ENCODE results near the gene REPS2.

The REPS2 gene

DNA sequence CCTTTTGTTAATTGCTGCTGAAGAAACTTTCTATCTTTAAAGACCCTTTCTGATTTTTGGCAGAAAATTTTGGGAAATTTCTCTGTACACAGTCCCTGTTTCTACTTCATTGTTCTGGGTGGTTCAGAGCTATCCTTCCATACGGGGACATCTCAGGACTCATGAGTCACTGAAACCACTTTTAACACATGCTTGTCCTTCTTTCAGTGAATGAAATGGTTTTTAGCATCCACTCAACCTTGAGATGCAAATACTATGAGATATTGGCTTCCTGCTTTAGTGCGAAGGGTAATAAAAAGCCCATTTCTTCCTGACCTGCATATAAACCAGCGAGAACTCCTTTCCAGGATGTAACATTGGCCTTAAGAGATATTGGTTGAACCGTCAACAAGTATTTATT lies 158.0 kb downstream of the REPS2 start:
- H3K36me3 ChIP-seq (ENCODE audit: control insufficient read depth, insufficient read depth, low read length), result no peaks in the 10 kb centered on the region
- DNase-seq (ENCODE audit: extremely low read depth, insufficient read length), result no peak
- TF ChIP-seq, protein P1, sequence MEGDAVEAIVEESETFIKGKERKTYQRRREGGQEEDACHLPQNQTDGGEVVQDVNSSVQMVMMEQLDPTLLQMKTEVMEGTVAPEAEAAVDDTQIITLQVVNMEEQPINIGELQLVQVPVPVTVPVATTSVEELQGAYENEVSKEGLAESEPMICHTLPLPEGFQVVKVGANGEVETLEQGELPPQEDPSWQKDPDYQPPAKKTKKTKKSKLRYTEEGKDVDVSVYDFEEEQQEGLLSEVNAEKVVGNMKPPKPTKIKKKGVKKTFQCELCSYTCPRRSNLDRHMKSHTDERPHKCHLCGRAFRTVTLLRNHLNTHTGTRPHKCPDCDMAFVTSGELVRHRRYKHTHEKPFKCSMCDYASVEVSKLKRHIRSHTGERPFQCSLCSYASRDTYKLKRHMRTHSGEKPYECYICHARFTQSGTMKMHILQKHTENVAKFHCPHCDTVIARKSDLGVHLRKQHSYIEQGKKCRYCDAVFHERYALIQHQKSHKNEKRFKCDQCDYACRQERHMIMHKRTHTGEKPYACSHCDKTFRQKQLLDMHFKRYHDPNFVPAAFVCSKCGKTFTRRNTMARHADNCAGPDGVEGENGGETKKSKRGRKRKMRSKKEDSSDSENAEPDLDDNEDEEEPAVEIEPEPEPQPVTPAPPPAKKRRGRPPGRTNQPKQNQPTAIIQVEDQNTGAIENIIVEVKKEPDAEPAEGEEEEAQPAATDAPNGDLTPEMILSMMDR (IDR thresholded peaks at IDR 0.05; ENCODE audit: insufficient read depth, low read length, poor library complexity, severe bottlenecking), result no peak
- H3K4me3 ChIP-seq (replicated peaks; ENCODE audit: low read depth, low read length), result no peak overlapping the region
- H3K27me3 ChIP-seq (replicated peaks; ENCODE audit: control insufficient read depth, insufficient read depth, low read length), result no peaks in the 10 kb centered on the region; the same call in 1 of the 2 replicates

DNA sequence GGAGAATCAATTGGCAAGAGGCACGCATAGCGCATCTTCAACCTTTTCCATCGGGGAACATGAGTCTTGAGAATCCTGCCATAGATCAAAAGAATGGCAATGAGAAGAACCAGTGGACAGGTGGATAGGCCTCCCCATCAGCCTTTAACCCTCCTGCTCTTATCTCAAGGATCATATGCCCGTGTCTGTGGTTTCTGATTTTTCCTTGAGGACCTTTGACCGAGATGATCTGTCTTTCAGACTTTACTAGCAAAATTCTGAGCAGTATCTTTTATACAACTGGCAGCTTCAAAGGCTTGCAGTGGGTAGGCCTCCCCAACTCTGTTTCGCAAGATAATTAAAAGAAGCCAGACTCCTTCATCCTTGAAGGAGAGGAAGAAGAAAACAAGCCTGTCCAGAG lies 174.4 kb downstream of the REPS2 start:
- TF ChIP-seq, protein P1 (IDR thresholded peaks at IDR 0.05; ENCODE audit: insufficient read depth, low read length, poor library complexity, severe bottlenecking), result no peak
- Histone ChIP-seq H3K36me3 (ENCODE audit: control insufficient read depth, insufficient read depth, low read length) (no peaks in the 10 kb centered on the region), H3K27me3 (replicated peaks; ENCODE audit: control insufficient read depth, insufficient read depth, low read length) (no peaks in the 10 kb centered on the region), H3K4me3 (replicated peaks; ENCODE audit: low read depth, low read length) (no peak overlapping the region)
- DNase-seq (ENCODE audit: extremely low read depth, insufficient read length), result no peak

DNA sequence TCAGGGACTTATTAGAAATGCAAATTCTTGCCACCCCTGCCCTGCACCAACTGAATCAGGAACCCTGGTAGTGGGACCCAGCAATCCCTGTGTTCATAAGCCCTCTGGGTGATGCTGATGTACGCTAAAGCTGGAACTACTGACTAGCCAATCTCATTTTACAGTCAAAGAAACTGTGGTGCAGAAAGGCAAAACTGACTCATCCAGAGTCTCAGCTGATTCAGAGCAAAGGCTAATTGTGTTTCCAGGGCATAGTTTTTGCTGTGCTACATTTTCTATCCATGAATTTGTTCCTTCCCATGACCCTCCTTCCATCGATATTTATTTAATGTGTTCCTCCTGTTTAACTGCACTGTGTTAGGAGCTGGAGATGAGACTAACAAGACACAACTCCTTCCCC lies 207.5 kb downstream of the REPS2 start:
- TF ChIP-seq, protein P1 (IDR thresholded peaks at IDR 0.05; ENCODE audit: insufficient read depth, low read length, poor library complexity, severe bottlenecking), result no peak
- no peaks in the 10 kb centered on the region for H3K36me3 ChIP-seq (ENCODE audit: control insufficient read depth, insufficient read depth, low read length)
- H3K4me3 ChIP-seq (replicated peaks; ENCODE audit: low read depth, low read length), result no peak overlapping the region
- H3K27me3 ChIP-seq (replicated peaks; ENCODE audit: control insufficient read depth, insufficient read depth, low read length), result no peaks in the 10 kb centered on the region; the same call in 1 of the 2 replicates
- no peak for DNase-seq (ENCODE audit: extremely low read depth, insufficient read length)

DNA sequence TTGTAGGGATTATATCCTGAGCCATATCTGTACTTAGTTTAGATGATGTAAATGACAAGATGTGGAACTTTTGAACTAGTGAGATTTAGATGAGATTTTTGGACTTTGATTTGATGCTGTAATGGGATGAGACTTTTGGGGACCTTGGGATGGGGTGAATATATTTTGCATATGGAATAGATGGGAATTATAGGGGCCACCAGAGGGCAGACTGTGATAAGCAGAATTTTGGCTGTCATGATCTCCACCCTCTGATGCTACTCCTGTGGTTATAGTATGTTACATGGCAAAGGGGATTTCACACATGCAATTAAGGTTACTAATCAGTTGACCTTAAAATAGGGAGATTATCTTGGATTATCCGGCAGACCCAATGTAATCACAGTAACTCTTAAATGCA lies 214.5 kb downstream of the REPS2 start:
- no peaks in the 10 kb centered on the region for H3K27me3 ChIP-seq (replicated peaks; ENCODE audit: control insufficient read depth, insufficient read depth, low read length)

DNA sequence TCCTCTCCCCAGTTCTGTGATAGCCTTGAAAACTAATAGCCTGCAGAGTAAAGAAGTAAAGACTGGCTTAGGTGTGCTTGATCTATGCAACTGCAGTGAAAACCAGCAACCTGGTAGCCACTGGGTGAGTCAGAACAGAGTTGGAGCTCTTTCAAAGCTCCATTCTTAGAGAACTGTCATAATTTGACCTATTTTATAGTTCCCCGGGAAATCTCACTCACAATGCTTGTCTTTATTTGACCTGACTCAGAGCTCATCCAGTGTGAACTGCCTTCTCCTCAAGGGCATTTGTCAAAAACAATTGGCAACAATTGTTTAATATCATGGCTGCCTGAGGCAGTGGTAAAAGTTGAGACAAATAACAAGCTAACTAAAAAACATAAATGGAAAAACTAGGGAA lies 215.5 kb downstream of the REPS2 start:
- no peak overlapping the region for H3K4me3 ChIP-seq (replicated peaks; ENCODE audit: low read depth, low read length)
- no peaks in the 10 kb centered on the region for H3K27me3 ChIP-seq (replicated peaks; ENCODE audit: control insufficient read depth, insufficient read depth, low read length)
- DNase-seq (ENCODE audit: extremely low read depth, insufficient read length), result no peak
- H3K36me3 ChIP-seq (ENCODE audit: control insufficient read depth, insufficient read depth, low read length), result no peaks in the 10 kb centered on the region
- TF ChIP-seq, protein P1 (IDR thresholded peaks at IDR 0.05; ENCODE audit: insufficient read depth, low read length, poor library complexity, severe bottlenecking), result no peak

More for the DNA sequence above, 214.5 kb downstream of the REPS2 start:
- DNase-seq (ENCODE audit: extremely low read depth, insufficient read length), result no peak
- Histone ChIP-seq H3K36me3 (ENCODE audit: control insufficient read depth, insufficient read depth, low read length) (no peaks in the 10 kb centered on the region), H3K4me3 (replicated peaks; ENCODE audit: low read depth, low read length) (no peak overlapping the region)
- TF ChIP-seq, protein P1 (IDR thresholded peaks at IDR 0.05; ENCODE audit: insufficient read depth, low read length, poor library complexity, severe bottlenecking), result no peak

DNA sequence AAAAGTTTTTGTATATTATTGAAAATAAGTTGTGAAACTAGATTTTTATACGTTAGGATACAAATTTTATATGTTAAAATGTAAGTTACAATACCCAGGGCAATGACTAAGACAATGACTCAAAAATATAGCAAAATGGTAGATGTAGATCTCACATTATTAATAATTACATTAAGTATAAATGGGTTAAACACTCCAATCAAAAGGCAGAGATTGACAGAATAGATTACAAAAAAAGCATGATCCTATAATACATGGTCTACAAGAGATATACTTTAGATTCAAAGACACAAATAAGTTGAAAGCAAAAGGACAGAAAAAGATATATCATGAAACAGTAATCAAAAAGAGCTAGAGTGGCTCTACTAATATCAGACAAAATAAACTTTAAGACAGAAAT lies 217.6 kb downstream of the REPS2 start:
- no peak for DNase-seq (ENCODE audit: extremely low read depth, insufficient read length)
- H3K27me3 ChIP-seq (replicated peaks; ENCODE audit: control insufficient read depth, insufficient read depth, low read length), result no peaks in the 10 kb centered on the region
- H3K4me3 ChIP-seq (replicated peaks; ENCODE audit: low read depth, low read length), result no peak overlapping the region
- TF ChIP-seq, protein P1 (IDR thresholded peaks at IDR 0.05; ENCODE audit: insufficient read depth, low read length, poor library complexity, severe bottlenecking), result no peak
- H3K36me3 ChIP-seq (ENCODE audit: control insufficient read depth, insufficient read depth, low read length), result no peaks in the 10 kb centered on the region
